NCI-H510A treated with DMSO at 0.1 percent for 48 hours (cell line): ENCODE results near the gene ITGA11.

Source experiments
- DNase-seq: peaks from one replicate; lab custom pipeline; 2025; lab: John Stamatoyannopoulos, UW

ITGA11 gene

DNA sequence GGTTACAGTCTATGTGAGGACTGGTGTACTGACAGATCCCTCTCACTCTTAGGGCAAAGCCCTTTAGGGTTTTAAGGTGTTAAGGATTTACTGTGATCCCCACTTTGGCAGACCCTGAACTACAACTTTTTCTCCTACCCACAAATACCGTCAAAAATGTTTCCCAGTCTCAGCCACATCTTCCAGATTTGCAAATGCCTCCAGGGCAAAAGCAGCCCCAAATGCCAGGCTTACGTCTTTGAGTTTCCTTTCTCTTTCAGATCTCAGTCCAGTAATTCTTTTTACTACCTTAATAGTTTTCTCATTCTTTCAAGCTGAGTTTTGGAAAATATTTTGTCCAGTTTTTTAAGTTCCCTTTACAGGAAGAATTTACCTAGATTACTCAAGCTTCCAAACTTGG, 13.4 kb upstream of the ITGA11 start:
- DNase-seq: no peak

DNA sequence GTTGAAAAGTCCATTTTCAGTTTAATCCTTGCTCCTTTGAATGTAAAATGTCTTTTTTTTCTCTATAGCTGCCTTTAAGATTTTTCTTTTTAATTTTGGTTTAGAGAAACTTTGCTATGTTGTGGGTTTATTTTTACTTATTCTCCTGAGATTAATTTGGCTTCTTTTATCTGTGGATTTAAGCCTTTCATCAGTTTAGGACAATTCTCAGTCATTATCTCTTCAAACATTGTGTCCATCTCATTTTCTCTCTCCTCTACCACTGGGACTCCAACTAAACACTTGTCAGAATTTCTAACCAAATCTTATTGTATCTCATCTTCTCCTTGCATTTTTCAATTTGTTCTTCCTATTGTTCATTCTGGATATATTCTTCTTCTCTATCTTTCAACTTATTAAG, 12.4 kb upstream of the ITGA11 start:
- DNase-seq: no peak

DNA sequence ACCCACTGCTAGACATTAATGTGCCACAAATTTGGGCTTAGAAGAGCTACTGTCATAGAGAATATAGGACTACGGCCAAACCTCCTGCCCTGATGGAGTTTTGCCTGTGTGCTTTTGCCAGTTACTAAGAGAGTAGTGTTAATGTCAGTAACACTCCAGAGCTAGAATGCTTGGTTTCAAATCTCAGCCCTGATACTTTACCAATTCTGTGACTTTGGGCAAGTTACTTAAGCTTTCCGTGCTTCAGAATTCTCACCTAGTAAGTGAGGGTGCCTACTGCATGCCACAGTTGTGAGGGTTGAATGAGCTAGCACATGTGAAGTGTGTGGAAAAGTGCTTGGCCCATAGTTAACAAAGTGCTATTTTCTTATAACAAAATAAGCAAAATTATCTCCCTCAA, 10.9 kb upstream of the ITGA11 start:
- DNase-seq: no peak

DNA sequence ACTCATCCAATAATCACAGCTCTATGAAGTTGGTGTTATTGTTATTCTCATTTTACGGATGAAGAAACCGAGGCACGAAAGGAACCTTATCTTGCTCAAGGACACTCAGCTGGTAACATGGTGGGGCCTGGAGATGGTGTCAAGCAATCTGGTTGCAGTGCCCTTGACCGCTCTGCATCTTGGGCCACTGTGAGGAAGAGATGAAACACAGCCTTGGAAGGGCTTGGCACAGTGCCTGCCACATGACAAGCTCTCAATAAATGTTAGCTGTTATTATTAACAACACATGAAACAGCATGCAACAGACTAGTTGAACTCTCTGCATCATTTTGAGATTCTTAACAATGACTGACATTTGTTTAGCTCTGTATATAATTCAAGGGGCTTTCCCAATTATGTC, 10.1 kb upstream of the ITGA11 start:
- no peak for DNase-seq

DNA sequence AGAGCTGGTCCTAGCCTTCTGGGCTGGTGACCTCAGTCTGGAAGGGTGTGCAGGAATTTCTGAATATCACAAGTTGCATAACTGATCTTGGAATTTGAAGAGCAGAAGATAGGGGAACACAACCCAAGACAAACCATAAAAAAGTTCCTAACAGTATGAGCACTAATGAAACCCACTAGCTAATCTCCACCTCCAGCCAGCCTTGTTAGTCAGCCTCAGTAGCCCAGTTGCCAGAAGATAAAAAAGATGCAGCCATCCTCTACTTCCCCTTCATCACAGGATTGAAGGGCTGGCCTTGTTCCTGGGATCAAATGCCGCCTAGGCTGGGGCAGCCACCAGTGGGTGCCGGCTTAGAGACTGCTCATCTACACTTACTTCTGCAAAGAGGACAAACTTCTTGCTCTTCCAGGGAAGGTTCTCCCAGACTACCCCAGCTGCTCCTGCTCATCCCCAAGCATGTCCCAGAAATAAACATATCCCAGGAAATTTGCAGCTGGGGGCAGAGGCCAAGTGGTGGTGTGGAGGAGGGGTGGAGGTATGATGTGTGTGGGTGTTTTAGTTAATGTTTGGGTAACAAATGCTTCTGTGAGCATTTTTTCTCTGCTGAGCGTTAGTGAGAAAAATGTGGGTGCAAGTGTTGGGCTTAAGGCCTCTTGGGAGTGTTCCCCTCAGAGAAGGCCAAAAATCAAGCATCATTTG, 9.2 kb upstream of the ITGA11 start:
- no peak for DNase-seq

DNA sequence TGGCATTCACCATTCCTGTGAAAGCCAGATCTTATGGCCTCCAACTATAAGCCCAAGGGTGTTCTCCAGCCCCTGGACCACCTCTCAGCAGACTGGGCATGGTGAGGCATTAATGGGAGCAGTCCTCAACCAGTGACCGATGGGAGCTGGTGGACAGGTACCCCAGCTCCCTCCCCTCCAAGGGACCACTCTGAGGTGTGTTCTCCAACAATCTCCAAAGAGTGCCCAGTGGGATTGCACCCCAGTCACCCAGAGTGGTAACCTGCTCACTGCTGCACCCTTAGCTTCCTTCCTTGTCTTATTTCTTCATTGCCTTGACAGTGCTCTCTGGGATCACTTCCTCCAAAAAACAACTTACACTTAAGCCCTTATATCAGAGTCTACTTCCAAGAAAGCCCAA, 8.2 kb upstream of the ITGA11 start:
- DNase-seq: no peak

DNA sequence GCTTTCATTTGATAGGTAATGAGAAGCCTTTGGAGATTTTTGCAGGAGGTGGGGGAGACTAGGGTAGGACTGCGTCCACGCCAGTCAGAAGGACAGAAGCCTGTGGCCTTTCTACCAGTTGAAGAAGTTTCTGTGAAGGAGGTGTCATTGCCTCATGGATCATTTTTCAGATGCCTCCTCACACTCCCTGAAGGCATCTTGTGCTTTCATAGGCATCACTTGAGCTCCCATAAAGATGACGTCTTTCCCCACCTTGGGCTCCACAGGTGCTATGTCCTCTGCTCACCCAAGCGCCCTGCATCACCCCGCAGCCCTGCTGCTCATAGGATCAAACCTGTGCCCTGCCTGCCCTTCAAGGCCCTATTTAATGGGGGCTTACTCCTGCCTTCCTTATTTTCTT, 7.5 kb upstream of the ITGA11 start:
- DNase-seq: no peak

DNA sequence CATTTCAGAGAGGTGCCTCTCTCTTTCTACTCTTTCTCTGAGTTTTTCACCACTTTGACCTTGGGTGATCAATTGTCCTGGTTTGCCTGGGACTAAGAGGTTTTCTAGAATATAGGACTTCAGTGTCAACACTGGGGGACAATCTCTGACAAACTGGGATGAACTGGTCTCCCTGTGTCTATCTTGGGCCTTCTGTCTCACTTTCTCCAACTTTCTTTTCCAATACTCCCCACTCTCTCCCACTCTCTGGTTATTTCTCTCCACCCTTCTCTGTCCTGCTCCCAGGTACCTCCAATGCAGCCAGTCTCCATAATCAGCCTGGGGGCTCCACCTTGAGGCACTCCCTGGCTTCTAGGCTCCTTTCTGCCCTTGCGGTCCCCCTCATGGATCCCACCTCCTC, 4.7 kb upstream of the ITGA11 start:
- DNase-seq: no peak

DNA sequence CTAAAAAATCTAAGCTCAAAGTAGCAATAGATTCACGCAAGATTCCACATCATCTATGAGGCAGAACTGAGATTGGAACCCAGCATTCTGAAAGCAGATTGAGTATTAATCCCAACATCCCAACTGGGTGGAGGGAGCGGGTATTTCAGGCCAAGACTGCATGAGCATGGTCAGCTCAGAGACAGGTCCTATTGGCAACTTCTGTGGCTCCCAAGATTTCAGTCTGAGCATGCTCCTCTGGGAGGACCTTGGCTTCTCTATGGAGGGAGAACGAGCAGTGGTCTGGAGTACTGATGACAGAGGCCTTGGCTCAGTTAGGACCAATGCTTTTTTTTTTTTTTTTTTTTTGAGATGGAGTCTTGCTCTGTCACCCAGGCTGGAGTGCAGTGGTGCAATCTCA, 4.0 kb upstream of the ITGA11 start:
- DNase-seq: no peak

DNA sequence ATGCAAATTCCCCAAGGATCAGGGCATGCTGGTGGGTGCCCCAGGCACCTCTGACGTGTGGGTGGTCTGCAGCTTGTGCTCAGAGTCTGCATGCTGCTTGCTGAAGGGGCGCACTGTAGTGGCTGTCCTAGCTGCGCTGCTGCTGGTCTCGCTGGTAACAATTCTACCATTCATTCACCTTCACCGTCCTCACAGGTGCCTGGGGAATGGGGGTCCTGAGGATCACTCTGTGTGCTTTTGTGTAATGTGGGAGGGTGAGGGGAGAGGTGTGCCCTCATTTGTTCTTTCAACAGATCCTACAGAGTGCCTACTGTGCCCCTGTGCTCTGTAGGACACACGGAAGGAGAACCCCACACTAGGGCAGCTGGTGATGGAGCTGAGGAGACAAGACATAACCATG, 2.1 kb upstream of the ITGA11 start:
- DNase-seq: no peak

DNA sequence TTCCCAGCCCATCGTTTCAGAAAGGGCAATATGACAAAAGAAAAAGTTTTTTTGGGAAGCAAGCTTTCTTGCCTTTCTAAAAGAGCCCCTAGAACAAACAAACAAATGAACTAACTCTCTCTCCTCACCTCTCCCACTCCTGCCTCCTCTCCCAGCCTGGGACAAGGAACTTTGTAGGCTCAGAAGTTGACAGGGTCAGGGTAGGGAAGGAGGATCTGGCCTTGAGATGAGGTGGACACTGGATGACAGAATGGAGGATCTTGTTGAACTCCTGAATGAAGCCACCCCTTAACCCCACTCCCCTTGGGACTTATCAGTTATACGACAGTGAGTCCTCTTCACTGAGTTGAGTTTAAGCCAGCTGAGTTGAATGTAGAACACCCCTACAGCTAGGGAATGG, 1.6 kb upstream of the ITGA11 start:
- no peak for DNase-seq

DNA sequence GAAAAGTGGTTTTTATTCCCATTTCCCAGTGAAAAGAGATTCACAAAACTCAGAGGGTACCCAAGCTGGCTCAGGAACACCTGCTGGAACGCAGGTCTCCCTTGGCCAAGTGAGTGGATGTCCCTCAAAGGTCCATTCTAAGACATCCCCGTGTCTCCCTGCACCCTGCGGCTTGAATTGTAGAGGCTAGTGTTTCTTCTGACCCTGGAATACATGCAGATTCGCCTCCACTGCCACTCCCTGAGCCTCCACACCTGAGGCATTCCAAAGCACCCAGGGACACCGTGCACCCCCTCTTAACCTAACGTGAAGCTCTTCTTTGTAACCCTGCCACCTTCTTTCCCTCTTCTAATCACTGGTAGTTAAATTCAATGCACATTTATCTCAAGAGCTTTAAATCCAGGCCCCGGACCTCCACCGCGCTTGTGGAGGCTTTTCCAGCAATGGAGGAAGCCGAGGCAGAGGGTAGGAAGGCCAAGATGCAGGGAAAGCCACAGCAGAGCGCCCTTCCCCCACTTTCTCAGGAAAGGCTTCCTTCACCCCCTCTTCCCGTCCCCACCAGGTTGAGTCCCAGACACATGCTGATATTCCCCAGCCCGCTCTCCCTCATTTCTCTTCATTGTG, 590 bp upstream of the ITGA11 start:
- DNase-seq: no peak

DNA sequence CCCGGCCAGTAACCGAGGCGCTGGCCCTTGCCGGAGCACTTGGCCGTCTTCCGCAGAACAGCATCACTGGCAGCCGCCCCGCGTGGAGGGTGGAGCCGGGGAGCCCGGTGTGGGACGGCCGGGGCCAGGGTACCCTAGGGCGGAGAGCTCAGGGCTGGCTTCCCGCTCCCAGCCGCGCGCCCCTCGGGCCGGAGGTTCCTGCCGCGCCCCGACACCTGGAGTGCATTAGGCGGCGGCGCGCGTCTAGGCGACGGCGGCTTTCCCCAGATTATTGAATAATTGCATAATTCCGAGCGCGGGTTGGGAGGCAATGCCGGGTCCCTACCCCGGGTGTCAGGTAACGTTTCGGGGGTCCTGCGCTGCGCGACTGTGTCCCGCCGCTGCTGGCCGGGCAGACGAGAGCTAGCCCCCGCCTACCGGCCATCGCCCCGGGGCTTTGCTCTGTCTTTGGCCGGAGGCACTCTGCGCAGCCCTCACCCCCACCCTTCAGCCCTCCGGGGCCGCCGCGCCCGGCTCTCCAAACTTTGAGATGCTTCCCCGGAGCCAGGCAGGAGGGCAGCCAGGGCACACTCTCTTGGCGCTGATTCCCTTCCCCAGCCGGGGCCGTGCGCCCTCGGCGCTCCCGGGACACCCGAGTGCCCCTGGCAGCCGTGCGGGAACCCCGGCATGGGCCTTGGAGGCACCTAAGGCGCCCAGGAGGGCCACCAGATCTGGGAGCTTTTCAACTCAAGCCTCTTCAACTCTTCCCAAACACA, 749 bp downstream of the ITGA11 start:
- no peak for DNase-seq

DNA sequence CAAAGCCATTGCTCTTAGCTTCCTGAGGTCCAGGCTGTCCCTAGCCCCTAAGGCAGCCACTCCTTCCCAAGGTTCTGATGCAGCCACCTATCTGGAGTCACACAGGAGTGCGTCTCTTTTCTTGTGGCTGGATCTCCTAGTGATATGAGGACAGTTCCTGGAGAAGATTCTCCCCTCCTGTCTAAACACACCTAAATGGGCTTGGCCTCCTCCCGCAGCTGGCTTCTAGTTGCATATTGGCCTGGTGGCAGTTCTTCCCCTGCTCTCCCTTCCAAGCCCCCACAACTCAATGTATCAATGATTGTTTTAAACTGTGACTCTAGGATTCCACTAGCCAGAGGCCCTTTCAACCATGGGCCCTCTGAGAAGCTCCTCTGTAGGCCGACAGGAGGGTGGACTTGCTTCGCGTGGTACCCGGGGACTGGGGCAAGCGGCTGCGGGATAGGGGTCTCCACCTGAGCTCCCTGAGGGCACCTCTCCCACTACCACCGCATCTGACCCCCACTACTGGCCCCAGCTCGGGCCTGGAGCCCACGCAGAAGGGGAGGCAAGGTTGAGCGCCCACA, 1.4 kb downstream of the ITGA11 start:
- DNase-seq: no peak

DNA sequence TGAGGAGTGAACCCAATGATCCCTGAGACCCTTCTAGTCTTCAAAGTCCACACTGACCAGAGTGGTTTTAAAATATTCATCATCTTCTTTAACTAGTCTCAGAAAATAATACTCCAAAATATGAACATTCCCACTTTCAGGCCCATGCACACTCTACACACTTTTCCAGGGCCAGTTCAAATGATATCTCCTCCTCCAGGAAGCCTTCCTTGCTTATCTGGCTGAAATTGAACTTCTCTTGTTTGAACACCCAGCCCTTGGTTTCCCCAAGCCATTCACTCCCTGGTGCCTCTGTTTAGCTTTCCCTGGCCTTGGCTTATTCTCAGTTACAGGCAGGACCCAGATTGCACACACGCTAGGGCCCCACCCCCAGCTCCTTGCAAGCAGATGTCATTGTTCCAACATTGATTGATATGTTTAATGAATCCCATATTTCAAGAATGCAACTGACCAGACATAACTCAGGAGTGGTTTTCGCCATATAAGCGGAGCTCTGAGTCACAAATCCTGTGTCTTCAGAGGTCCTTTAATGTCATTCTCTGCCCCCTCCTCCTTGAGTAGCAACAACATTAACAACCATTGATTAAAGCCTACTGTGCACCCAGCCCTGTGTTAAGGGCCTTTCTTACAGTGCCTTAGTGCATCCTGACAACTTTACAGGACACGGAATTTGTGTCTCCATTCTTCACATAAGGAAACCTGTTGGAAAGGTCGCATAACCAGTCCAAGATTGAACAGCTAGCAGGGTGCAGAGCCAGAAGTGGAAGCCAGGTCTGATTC, 2.1 kb downstream of the ITGA11 start:
- no peak for DNase-seq

DNA sequence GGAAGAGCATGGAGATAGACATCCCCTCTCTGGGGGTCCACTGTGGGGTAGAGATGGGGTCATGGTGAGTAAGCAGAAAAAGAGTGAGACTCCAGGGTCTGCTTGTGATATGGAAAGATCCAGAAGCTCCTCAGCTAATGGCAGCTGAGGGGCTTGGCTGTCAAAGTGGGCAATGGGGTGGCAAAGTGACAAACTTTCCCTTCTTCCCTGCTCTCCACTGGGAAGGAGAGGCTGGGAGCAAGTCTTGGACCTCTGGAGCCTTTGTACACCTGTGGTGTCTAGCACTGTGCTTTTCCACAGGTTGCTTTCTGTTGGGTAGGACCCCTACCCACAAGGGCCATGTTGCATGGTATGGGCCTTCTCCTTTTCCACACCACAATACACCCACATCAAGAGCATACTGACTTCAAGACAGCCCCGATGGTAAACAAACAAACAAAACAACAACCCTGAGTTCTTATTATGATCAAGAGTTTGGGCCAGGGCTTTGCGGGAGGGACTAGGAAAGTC, 3.5 kb downstream of the ITGA11 start:
- DNase-seq: no peak

DNA sequence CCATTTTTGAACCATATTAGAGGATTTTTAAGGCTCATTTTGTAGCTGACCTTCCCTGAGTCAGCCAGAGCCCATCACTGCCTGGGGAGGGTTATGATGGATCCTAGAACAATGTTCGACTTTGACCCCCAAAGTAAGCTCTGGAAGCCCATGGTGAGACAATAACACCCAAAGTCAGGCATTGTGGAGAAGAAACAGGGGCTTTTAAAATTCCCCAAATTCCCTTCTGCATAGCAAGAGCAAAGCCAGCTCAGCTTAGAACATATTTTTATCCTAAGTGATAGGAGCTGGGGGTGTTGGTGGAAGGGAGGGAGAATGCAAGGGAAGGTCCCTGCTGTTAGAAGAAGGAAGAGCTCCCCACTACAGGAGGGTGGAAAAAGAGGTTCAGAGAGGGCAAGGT, 4.0 kb downstream of the ITGA11 start:
- DNase-seq: no peak

DNA sequence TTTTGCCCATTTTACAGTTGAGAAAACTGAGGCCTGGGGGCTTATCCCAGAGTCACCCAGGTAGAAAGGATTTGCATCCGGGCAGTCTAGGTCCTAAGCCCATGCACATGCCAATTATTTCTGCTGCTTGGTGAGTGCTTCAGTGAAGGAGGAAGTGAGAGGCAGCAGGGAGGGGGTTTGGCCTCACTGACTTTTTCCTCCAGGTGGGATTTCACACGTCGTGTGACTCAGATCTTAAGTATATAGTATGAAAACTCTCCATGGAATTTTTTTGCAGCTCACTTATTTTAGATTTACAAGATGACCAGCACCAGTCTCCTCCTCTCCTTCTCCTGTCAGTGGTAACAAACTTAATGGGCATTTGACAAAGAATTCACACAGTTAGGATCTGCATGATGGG, 4.6 kb downstream of the ITGA11 start:
- no peak for DNase-seq

DNA sequence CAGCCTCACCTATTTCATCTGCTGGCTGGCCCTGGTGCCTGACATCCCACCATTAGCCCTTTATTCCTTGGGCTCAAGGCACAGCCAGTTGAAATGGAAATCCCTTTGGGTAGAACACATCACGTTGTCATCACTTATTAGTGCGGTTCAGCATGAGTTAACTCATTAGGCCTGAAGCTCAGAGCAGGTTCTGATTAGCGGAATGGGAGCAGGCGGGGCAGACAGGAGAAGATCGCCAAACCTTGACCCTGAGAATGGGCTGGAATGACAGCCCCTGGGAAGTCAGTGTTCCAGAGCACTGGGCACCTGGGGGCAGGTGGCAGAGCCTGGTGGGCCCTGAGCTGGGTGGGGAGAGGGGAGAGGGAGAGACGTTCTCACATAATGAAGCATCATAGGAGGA, 5.8 kb downstream of the ITGA11 start:
- DNase-seq: no peak

DNA sequence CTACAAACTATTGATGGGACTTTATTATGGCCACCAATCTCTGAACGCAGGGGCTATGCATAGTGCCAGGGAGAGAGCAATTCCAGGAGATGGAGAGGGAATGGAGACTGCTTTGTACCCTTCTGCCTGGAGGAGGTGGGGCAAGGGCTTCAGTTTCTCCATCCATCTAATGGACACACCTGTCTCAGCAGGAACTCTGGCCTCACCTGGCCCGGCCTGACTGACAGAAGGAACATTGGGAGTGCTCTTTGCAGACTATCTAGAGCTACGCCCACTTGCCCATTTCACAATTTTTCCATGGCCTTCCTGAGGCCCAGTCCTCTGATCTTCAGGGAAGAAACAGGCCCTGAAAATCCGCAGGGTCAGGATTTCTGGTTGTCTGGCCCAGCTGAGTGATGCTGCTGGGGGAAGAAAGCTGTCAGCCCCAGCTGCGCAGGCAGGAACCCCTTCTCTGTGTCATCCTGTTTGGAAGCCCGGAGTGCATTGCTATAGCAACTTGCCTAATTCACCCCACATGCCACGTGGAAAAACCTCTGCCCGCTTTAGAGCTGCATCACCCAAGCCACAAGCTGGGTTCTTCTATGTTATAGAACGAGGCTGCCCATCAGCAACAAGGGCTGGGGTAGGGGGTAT, 6.4 kb downstream of the ITGA11 start:
- DNase-seq: no peak

DNA sequence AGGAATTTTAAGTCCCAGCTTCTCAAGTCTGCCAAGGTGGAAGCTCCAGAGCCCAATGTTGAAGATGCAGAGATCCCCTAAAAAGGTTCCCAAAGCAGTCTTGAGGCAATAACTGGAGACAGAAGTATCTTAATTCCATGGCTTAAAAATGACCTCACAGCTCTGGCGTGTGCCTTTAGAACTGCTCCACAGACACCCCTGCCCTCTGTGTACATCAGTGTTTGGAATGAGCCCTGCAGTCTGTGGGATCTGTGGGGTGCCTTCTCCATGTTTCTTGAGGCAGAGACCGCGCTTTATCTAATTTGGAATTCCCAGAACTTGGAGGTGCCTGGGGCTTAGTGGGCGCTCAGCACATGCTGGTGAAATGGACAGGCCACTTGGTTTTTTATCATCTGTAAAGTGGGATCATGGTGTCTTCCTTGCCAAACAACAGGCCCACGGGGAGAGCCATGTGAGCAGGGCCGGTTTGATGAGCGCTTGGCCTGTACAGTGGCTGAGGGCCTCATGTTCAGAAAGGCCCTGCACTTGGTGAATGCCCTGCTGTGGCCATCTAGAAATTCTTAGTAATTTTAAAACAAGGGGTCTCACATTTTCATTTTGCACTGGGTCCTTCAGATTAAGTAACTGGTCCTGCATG, 7.1 kb downstream of the ITGA11 start:
- DNase-seq: no peak
